ENCODE data around the gene CMAS. TPM values are rescaled to one million over a fixed set of nuclear protein-coding genes. Genes with fewer than 3 reads are reported as not detected.

The CMAS gene
- total RNA-seq, 2 donors from 2014 or later, result 33.7 to 38.7 TPM

- no peak for DNase-seq (ENCODE audit: low spot score)
- no peak for TF ChIP-seq CTCF (IDR thresholded peaks at IDR 0.05)
- H3K4me1 ChIP-seq (ENCODE audit: control insufficient read depth in 1 of 2, low read depth in 2 of 2), result peaks cover 2 to 10% of the 10 kb centered on the region in 2 donors
Measured at GRCh38 chr12:22054155-22054554, 8.1 kb downstream of the CMAS start.

GRCh38 chr12:22056607-22057006 is 10.6 kb downstream of the CMAS start:
- H3K4me3 ChIP-seq, result no peak overlapping the region
- H3K9me3 ChIP-seq, result no peaks in the 10 kb centered on the region
- peaks cover 10% of the 10 kb centered on the region for H3K36me3 ChIP-seq
- H3K27ac ChIP-seq, result no peak overlapping the region
- no peak for DNase-seq (ENCODE audit: low spot score)
- no peaks in the 10 kb centered on the region for H3K27me3 ChIP-seq (replicated peaks; ENCODE audit: insufficient read depth)
- no peaks in the 10 kb centered on the region for H3K4me1 ChIP-seq (ENCODE audit: control insufficient read depth in 1 of 2, low read depth in 2 of 2)
- no peak for ATAC-seq (ENCODE audit: insufficient number of reproducible peaks, low FRiP score, low read depth)
- TF ChIP-seq CTCF (IDR thresholded peaks at IDR 0.05), result no peak

More at GRCh38 chr12:22054155-22054554, 8.1 kb downstream of the CMAS start:
- no peak overlapping the region for H3K4me3 ChIP-seq
- H3K27ac ChIP-seq, result no peak overlapping the region
- H3K36me3 ChIP-seq, result peaks cover 7% of the 10 kb centered on the region
- no peak for ATAC-seq (ENCODE audit: insufficient number of reproducible peaks, low FRiP score, low read depth)
- H3K27me3 ChIP-seq (replicated peaks; ENCODE audit: insufficient read depth), result no peaks in the 10 kb centered on the region
- H3K9me3 ChIP-seq, result no peaks in the 10 kb centered on the region

GRCh38 chr12:22059976-22060647 is 14.1 kb downstream of the CMAS start:
- ATAC-seq (ENCODE audit: insufficient number of reproducible peaks, low FRiP score, low read depth), result no peak
- H3K9me3 ChIP-seq, result no peaks in the 10 kb centered on the region
- no peaks in the 10 kb centered on the region for H3K4me1 ChIP-seq (ENCODE audit: control insufficient read depth in 1 of 2, low read depth in 2 of 2)
- H3K27ac ChIP-seq, result no peak overlapping the region
- no peaks in the 10 kb centered on the region for H3K27me3 ChIP-seq (replicated peaks; ENCODE audit: insufficient read depth)
- TF ChIP-seq CTCF (IDR thresholded peaks at IDR 0.05), result no peak
- H3K36me3 ChIP-seq, result peaks cover 18% of the 10 kb centered on the region
- no peak overlapping the region for H3K4me3 ChIP-seq
- no peak for DNase-seq (ENCODE audit: low spot score)

GRCh38 chr12:22064968-22065367 is 18.9 kb downstream of the CMAS start:
- no peak for DNase-seq (ENCODE audit: low spot score)
- Histone ChIP-seq H3K36me3 (peaks cover 11% of the 10 kb centered on the region), H3K9me3 (no peaks in the 10 kb centered on the region), H3K4me3 (no peak overlapping the region), H3K27ac (no peak overlapping the region), H3K27me3 (replicated peaks; ENCODE audit: insufficient read depth) (no peaks in the 10 kb centered on the region), H3K4me1 (ENCODE audit: control insufficient read depth in 1 of 2, low read depth in 2 of 2) (no peaks in the 10 kb centered on the region)
- no peak for TF ChIP-seq CTCF (IDR thresholded peaks at IDR 0.05)
- no peak for ATAC-seq (ENCODE audit: insufficient number of reproducible peaks, low FRiP score, low read depth)

GRCh38 chr12:22066310-22066709 is 20.3 kb downstream of the CMAS start:
- Histone ChIP-seq H3K9me3 (no peaks in the 10 kb centered on the region), H3K27me3 (replicated peaks; ENCODE audit: insufficient read depth) (no peaks in the 10 kb centered on the region), H3K36me3 (peaks cover 8% of the 10 kb centered on the region), H3K27ac (no peak overlapping the region), H3K4me1 (ENCODE audit: control insufficient read depth in 1 of 2, low read depth in 2 of 2) (no peaks in the 10 kb centered on the region), H3K4me3 (no peak overlapping the region)
- ATAC-seq (ENCODE audit: insufficient number of reproducible peaks, low FRiP score, low read depth) (no peak), DNase-seq (ENCODE audit: low spot score) (no peak)
- TF ChIP-seq CTCF (IDR thresholded peaks at IDR 0.05), result no peak
